NCI-H524 (cell line): Measurements from ENCODE around the gene PKD1L1.

ENCODE experiments used
- DNase-seq, 2 experiments: peaks; one replicate each; lab custom pipeline; 2025; lab: John Stamatoyannopoulos, UW

The PKD1L1 gene

DNA sequence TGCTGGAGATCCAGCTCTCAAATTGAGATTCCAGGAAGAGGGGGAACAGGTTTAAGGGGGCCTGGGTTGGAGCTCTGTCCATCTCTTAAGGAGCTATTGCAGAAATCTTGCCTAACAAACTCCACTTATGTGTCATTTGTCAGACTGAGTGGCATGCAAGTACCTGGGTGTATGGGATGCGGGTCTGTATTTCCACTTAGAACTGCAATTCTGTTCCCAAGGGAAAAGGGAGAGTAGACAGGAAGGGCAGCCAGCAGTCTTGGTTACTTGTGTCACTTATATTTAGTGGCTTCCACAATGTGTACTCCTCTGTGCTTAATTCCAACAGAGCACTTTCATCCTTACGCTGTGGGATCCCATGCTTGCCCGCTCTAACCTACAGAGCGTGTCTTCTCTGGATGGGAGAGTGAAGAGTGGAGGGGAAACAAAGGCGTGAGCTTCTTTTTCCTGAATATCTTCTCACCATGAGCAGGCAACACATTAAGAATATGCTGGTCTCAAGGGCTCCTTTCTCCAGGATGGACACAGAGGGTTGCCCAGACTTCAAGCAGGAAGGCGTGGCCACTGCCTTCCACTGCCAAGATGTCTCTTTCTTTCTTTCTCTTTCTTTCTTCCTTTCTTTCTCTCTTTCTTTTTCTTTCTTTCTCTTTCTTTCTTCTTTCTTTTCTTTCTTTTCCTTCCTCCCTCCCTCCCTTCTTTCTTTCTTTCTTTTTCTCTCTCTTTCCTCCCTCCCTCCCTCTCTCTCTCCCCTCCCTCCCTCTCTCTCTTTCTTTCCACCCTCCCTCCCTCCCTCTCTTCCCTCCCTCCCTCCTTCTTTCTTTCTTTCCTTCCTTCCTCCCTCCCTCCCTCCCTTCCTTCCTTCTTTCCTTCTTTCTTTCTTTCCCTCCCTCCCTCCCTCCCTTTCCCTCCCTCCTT, 212.6 kb downstream of the PKD1L1 start:
- DNase-seq, result no peak

- DNase-seq, result no peak
Observed at GRCh38 chr7:47734949-47735291, 213.3 kb downstream of the PKD1L1 start.

DNA sequence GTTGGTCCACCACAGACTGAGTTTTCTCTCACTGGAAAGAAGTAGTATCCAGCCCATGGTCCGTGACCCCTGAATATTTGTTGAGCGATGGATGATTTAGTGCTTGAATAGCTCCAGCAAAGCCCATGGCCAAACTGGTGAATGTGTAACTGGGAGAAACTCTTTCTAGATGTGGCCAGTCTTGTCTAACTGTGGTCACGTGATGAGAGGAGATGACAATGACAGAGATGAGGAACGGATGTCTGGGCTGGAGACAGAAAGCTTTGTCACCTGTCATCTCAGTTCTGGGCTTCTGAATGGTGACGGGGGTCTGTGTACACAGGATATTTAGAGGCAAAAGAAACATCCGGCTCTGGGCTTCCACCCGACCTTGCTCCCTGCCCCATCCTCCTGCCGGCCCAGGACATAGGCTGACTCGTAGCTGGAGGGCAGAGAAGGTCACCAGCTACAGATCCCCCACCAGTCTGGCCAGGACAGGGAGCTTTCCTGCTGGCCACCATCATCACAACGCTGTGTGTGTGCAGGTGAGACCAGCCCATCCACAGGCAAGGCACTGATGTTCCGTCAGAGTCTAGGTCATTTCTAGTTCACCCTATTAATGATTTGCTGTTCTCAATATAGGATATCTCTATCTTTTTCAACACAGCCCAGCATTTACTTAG, 213.8 kb downstream of the PKD1L1 start:
- no peak for DNase-seq

DNA sequence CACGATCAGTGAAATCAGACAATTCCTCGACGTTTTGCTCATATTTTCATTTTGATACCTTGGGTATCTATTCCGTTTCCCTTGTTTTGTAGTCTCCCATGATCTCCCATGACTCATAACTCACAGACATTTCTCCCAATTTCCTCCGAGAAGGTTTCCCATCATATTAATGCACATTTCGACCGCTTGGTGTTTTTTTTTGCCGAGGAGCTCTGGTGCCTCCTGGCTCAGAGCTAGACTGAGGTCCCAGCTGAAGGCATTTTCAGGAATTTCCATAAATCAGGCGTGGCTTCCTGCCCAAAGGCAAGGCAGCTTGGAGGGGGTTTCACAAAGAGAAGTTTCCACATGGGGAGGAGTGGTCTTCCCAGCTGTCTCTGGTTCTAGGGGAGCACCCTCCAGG, 218.1 kb downstream of the PKD1L1 start:
- no peak for DNase-seq

DNA sequence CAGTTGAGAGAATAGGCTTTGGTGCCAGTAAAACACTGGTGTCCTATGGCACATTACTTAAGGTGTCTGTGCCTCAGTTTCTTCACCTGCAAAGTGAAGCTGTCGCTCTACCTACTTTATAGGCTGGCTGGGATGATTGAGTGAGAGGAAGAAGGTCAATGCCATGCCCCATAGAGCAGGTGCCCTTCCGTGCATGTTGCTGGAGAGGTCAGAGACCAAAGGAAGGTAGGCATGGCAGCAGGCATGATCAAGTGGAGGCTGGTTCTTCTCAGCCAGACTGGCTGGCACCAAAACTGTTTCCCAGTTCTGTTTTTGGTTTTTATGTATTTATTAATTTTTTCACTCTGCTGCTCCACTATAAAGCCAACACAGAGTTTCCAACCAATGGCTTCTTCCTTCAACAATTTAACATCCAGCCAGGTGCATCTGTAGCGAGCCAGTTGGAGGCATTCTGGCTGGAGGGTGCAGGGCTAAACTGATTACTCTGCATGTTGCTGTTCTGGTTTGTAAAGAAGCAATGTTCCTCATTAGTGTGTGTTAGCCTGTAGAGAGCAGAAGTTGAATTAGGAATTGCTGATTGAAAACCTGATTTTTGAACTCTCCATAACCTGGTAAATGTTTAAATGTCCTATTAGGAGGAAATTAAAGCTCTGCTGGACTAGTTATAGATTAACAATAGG, 222.1 kb downstream of the PKD1L1 start:
- DNase-seq, result no peak

DNA sequence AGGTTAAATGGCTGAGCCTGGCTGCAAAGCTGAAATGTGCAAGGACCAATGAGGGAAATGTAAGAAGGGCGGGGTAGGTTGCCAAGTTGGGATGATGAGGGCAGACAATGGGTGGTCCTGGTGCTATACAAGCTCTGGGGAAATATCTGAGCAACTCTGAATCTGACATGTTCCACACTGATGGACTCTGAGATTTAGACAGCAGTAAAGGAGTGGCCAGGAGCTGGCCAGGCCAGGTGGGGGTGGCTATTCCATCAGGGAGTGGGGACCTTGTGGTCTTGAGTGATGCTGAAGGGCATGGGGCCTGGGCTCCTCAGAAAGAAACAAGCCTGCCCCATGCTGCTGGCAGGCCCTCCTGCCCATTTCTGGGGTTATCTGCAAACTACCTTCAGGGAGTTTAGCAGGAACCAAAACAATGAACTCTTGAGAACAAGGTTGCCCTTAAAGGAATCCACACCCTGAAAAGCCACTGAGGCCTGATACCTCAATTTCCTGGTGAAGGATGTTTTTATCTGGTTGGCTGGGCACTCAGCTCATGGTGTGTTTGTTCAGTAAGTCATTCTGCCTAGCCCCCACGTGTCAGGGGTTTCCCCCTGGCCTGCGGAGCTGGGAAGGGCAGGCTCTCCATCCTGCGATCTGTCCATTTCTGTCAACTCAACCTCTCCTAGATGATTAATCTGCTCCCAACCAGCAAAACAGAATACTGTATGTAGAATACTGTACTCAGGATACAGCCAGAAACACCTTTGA, 223.1 kb downstream of the PKD1L1 start:
- DNase-seq, result no peak
